Measurements from ENCODE around the gene ESYT1.

GRCh38 chr12:56186957-56187356 lies 58.9 kb downstream of the ESYT1 start:
- TF ChIP-seq CTCF (conservative IDR thresholded peaks at IDR 0.05 in 1 of 2, IDR thresholded peaks at IDR 0.05 in 1 of 2; ENCODE audit: low read depth in 1 of 2, low read length in 2 of 2) (no peak), EZH2 (IDR thresholded peaks at IDR 0.05; ENCODE audit: low read length, missing control alignments) (no peak)

Measured in fibroblast of lung (primary cell).